WI38 (cell line): ENCODE measurements around the gene TAF7.
A peak's percentile ranks its signal among the peaks of the same experiment; 100 is the strongest.
"Not testable (repeated sequence)": the region's sequence is repeated elsewhere in the genome, so short reads cannot be mapped to it uniquely, and the experiment has no call there.

Source experiments
- H3K4me3 ChIP-seq: 2 replicates; pipeline ENCODE4 v1.5.1; 2011; ENCODE audit warnings: low read depth, mild to moderate bottlenecking, control low read depth, low read length
- TF ChIP-seq, protein P1 (sequence below): IDR thresholded peaks from 2 replicates; pipeline ENCODE4 v1.5.1; 2012; ENCODE audit warnings: low read depth, mild to moderate bottlenecking, control low read depth, low read length

TAF7 gene

GRCh38 chr5:141356950-141357349 is 36.4 kb upstream of the TAF7 start:
- no peak overlapping the region for H3K4me3 ChIP-seq
- TF ChIP-seq, protein P1, sequence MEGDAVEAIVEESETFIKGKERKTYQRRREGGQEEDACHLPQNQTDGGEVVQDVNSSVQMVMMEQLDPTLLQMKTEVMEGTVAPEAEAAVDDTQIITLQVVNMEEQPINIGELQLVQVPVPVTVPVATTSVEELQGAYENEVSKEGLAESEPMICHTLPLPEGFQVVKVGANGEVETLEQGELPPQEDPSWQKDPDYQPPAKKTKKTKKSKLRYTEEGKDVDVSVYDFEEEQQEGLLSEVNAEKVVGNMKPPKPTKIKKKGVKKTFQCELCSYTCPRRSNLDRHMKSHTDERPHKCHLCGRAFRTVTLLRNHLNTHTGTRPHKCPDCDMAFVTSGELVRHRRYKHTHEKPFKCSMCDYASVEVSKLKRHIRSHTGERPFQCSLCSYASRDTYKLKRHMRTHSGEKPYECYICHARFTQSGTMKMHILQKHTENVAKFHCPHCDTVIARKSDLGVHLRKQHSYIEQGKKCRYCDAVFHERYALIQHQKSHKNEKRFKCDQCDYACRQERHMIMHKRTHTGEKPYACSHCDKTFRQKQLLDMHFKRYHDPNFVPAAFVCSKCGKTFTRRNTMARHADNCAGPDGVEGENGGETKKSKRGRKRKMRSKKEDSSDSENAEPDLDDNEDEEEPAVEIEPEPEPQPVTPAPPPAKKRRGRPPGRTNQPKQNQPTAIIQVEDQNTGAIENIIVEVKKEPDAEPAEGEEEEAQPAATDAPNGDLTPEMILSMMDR: no peak

GRCh38 chr5:141356133-141356532 is 35.5 kb upstream of the TAF7 start:
- H3K4me3 ChIP-seq: no peak overlapping the region
- TF ChIP-seq, protein P1: no peak

DNA sequence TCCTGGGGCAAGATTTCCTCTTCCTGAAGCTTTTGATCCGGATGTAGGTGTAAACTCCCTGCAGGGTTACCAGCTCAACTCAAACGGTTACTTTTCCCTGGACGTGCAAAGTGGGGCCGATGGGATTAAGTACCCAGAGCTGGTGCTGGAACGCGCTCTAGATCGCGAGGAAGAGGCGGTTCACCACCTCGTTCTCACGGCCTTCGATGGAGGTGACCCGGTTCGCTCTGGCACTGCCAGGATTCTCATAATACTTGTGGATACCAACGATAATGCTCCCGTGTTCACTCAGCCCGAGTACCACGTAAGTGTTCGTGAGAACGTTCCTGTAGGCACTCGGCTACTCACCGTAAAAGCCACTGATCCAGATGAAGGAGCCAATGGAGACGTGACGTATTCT is 35.1 kb upstream of the TAF7 start:
- no peak overlapping the region for H3K4me3 ChIP-seq
- TF ChIP-seq, protein P1: no peak

DNA sequence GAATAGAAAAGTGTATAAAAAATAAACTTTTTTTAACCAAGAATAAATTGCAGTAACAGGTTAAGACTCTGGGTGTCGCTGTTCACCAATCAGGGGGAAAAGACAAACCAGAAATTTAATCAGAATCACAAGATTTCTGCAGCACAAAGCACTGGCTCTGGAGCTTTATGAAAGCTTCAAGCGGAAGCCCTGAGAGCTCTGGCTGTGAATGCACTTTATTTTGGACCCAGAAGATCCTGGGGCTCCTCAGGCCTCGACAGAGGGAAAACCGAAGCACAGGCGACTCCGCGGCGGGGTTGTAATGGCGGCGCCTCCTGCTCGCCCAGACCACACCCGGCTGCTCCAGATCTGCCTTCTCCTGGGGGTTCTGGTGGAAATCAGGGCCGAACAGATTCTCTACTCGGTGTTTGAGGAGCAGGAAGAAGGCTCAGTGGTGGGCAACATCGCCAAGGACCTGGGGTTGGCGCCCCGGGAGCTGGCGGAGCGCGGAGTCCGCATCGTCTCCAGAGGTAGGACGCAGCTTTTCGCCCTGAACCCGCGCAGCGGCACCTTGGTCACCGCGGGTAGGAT is 34.4 kb upstream of the TAF7 start, which contains the start of gene PCDHGA4:
Gene PCDHGA4 (plus strand): TSS at position 122 of the 570 bp plus-strand sequence. CDS start 87 bp downstream, at position 209.
- H3K4me3 ChIP-seq: no peak within 1 kb of the TSS; the same call in 1 of the 2 replicates

GRCh38 chr5:141351591-141351990 is 31.0 kb upstream of the TAF7 start:
- H3K4me3 ChIP-seq: no peak overlapping the region
- TF ChIP-seq, protein P1: no peak

More for the DNA sequence above, 34.4 kb upstream of the TAF7 start, which contains the start of gene PCDHGA4:
- TF ChIP-seq, protein P1: peak; percentile 29; the same call in 1 of the 2 replicates

GRCh38 chr5:141349917-141350619 is 29.5 kb upstream of the TAF7 start, which contains the start of gene PCDHGB1:
PCDHGB1 (plus strand) TSS chr5:141350099; CDS start chr5:141350261, 162 bp downstream.
- TF ChIP-seq, protein P1: peak; percentile 94
- peak within 1 kb of the TSS; percentile 72 for H3K4me3 ChIP-seq

- not testable (repeated sequence) for H3K4me3 ChIP-seq
Observed at GRCh38 chr5:141346017-141346416, 25.4 kb upstream of the TAF7 start.
